GM12878 (cell line): ENCODE results near the gene CATSPERZ. TPM values are rescaled to one million over a fixed set of nuclear protein-coding genes. Genes with fewer than 3 reads are reported as not detected.

Experiments used
- ATAC-seq: fragments of 200-7000 bp; cut with Tn5 transposase; 3 replicates; pipeline ENCODE4 v1.9.1; 2020; ENCODE audit warnings: mild to moderate bottlenecking, moderate library complexity
- BruUV-seq: library from RNA; stranded (reverse); fragments of 400-500 nt; replicated peaks from 2 replicates; lab custom pipeline; 2021; lab: Mats Ljungman, UMichigan
- CTCF ChIA-PET: fragments of 300-600 bp; sonication (Branson Sonifier 250); formaldehyde crosslinking; extraction: SDS; loops from one replicate; lab custom pipeline; 2021; ENCODE audit warnings: inconsistent platforms; lab: Yijun Ruan, JAX
- POLR2A ChIA-PET: fragments of 350-600 bp; formaldehyde crosslinking; extraction: SDS; loops from one replicate; lab custom pipeline; 2021; ENCODE audit warnings: inconsistent platforms; lab: Charles Lee
- RAD21 ChIA-PET: fragments of 300-600 bp; sonication (Branson Sonifier 250); formaldehyde crosslinking; loops from one replicate; lab custom pipeline; 2023; ENCODE audit warnings: antibody characterized with exemption; ENCODE audit not compliant: unreplicated experiment; lab: Charles Lee
- SMC1A ChIA-PET: fragments of 300-600 bp; sonication (Branson Sonifier 250); formaldehyde crosslinking; loops from one replicate; lab custom pipeline; 2023; ENCODE audit not compliant: unreplicated experiment, uncharacterized antibody; lab: Charles Lee
- DNase-seq: peaks from one replicate; pipeline ENCODE4 v3.0.0-alpha.2; 2011; ENCODE audit warnings: low read depth, low spot score
- FAIRE-seq: peaks from 3 replicates; lab custom pipeline; 2011; peaks lifted over from hg19 to GRCh38; lab: Jason Lieb, UNC
- H2AFZ ChIP-seq: 2 replicates; pipeline ENCODE4 v1.6.0; 2011; ENCODE audit warnings: low read depth, low read length, control low read depth; ENCODE audit not compliant: control insufficient read depth
- H3K27ac ChIP-seq: 2 replicates; pipeline ENCODE4 v1.5.1; 2011; ENCODE audit warnings: control low read depth; ENCODE audit not compliant: control insufficient read depth, insufficient read depth
- H3K27me3 ChIP-seq, 2 experiments: replicated peaks in 1 of 2; 2 replicates each; pipeline versions ENCODE4 v1.6.0 to v1.6.1; 2011; ENCODE audit warnings: low read length in 1 of 2; ENCODE audit not compliant: control insufficient read depth in 2 of 2, insufficient read depth in 2 of 2
- H3K36me3 ChIP-seq, 2 experiments: 2 replicates each; pipeline ENCODE4 v1.5.1; 2011; ENCODE audit warnings: low read length in 1 of 2; ENCODE audit not compliant: control insufficient read depth in 2 of 2, insufficient read depth in 2 of 2
- H3K4me1 ChIP-seq: 2 replicates; pipeline ENCODE4 v1.6.1; 2011; ENCODE audit warnings: mild to moderate bottlenecking, low read length, moderate library complexity, mixed read lengths; ENCODE audit not compliant: control insufficient read depth, insufficient read depth
- H3K4me2 ChIP-seq: 2 replicates; pipeline ENCODE4 v1.6.0; 2011; ENCODE audit warnings: control low read depth; ENCODE audit not compliant: control insufficient read depth, insufficient read depth
- H3K4me3 ChIP-seq: fragments of 200-600 bp; sonication (generic); 2 replicates; pipeline ENCODE4 v1.5.1; 2016
- H3K79me2 ChIP-seq: 2 replicates; pipeline ENCODE4 v1.6.0; 2011; ENCODE audit warnings: low read length; ENCODE audit not compliant: control insufficient read depth, insufficient read depth
- H3K9ac ChIP-seq: 2 replicates; pipeline ENCODE4 v1.8.0; 2011; ENCODE audit warnings: low read length, control low read depth, mixed read lengths; ENCODE audit not compliant: control insufficient read depth, insufficient read depth
- H3K9me3 ChIP-seq: replicated peaks from 3 replicates; pipeline ENCODE4 v1.5.1; 2011; ENCODE audit warnings: mild to moderate bottlenecking, low read length; ENCODE audit not compliant: control insufficient read depth, insufficient read depth
- H4K20me1 ChIP-seq: 2 replicates; pipeline ENCODE4 v1.6.0; 2011; ENCODE audit not compliant: control insufficient read depth, insufficient read depth
- BCL3 ChIP-seq: IDR thresholded peaks from 2 replicates; pipeline ENCODE4 v1.6.1; 2011; ENCODE audit warnings: borderline replicate concordance, low read depth, mild to moderate bottlenecking, moderate library complexity, low read length; ENCODE audit not compliant: insufficient read depth, poor library complexity, severe bottlenecking
- CEBPB ChIP-seq, 2 experiments: fragments of 150-350 bp in 1 of 2; IDR thresholded peaks; 2 replicates each; pipeline ENCODE4 v1.6.1; 2012 to 2014; ENCODE audit warnings: low read depth in 2 of 2, low read length in 2 of 2, borderline replicate concordance in 1 of 2, inconsistent platforms in 1 of 2
- ELK1 ChIP-seq: IDR thresholded peaks from 2 replicates; pipeline ENCODE4 v1.6.1; 2012; ENCODE audit warnings: low read depth, low read length, improper control_type of control experiment
- HCFC1 ChIP-seq: fragments of 150-350 bp; IDR thresholded peaks from 2 replicates; pipeline ENCODE4 v1.6.1; 2014; ENCODE audit warnings: low read length
- HDAC6 ChIP-seq: fragments of 200-600 bp; sonication (generic); IDR thresholded peaks from one replicate; pipeline ENCODE4 v1.8.0; 2017; ENCODE audit warnings: antibody characterized with exemption; ENCODE audit not compliant: unreplicated experiment
- IRF4 ChIP-seq: IDR thresholded peaks from 2 replicates; pipeline ENCODE4 v1.6.1; 2011; ENCODE audit warnings: low read depth, low read length
- PBX3 ChIP-seq: IDR thresholded peaks from 2 replicates; pipeline ENCODE4 v1.6.1; 2011; ENCODE audit warnings: mild to moderate bottlenecking, low read depth, low read length, moderate library complexity; ENCODE audit not compliant: insufficient replicate concordance
- ZBTB40 ChIP-seq: fragments of 450-650 bp; IDR thresholded peaks from 2 replicates; pipeline ENCODE4 v1.6.1; 2016; ENCODE audit warnings: mild to moderate bottlenecking, moderate library complexity, borderline replicate concordance
- ZNF207 ChIP-seq: fragments of 450-650 bp; IDR thresholded peaks from 2 replicates; pipeline ENCODE4 v1.6.1; 2014; ENCODE audit warnings: antibody characterized with exemption, mild to moderate bottlenecking, borderline replicate concordance
- WGBS: methylation state at CpG from one replicate; pipeline ENCODE4 v1.1.6; 2016; ENCODE audit warnings: low lambda C conversion rate; ENCODE audit not compliant: insufficient replicate concordance, insufficient coverage; ENCODE audit errors: missing lambda C conversion rate; 5-methylcytosine and 5-hydroxymethylcytosine counted together
- in situ Hi-C: fragments of 300-500 bp; cut with MboI; formaldehyde crosslinking; loops from 9 replicates; pipeline ENCODE4 v1.14.3; 2018; ENCODE audit warnings: mixed read lengths
- intact Hi-C: fragments of 100-400 bp; cut with micrococcal nuclease; formaldehyde crosslinking; loops from one replicate; pipeline ENCODE4 v1.14.2; 2022; ENCODE audit not compliant: unreplicated experiment
- polyA plus RNA-seq, 11 experiments: library from polyadenylated mRNA; depleted of rRNA in 4 of 11; unstranded in 6 of 11; stranded (reverse) in 5 of 11; fragments of >200 nt; fragmentation: Nextera tagmentation in 4 of 11; fragmentation: Illumina TruSeq in 1 of 11; extraction: Ambion mirVana in 4 of 11; extraction: Trizol in 1 of 11; gene quantifications; 1 replicate in 1 of 11; 2 replicates in 10 of 11; pipeline versions ENCODE4 v1.2.1 to v1.2.3, GENCODE V29; 2011 to 2016; ENCODE audit warnings: inconsistent platforms in 2 of 11, missing spikeins in 2 of 11, low read depth in 1 of 11
- total RNA-seq, 4 experiments: library from RNA; depleted of rRNA in 3 of 4; stranded (reverse); fragments of >200 nt in 3 of 4; fragmentation: Illumina TruSeq in 1 of 4; extraction: Trizol in 1 of 4; gene quantifications; 2 replicates each; pipeline versions ENCODE4 v1.2.1 to v1.2.3, GENCODE V29; 2013 to 2021

The CATSPERZ gene
- total and polyA plus RNA-seq, 10 of the 15 experiments (the other 5 are each of a cell fraction or from before 2014, with no cell fraction given) = 0.12 to 0.31 TPM; not detected in 8

- TF ChIP-seq ZNF207 = no peak
- TF ChIP-seq PBX3 = no peak
- TF ChIP-seq ELK1 = no peak
- TF ChIP-seq HCFC1 = no peak
Measured at GRCh38 chr11:64278576-64279190, 21.5 kb upstream of the CATSPERZ start (continued).

GRCh38 chr11:64281957-64282770 lies 18.0 kb upstream of the CATSPERZ start:
- no peaks in the 10 kb centered on the region for H3K36me3 ChIP-seq
- no peak for DNase-seq
- ATAC-seq = no peak
- RAD21 ChIA-PET = interaction anchor here (1.1 kb wide), 1 partner anchor 18 kb away, joined by 3 read pairs; the partner anchor contains the start of gene CATSPERZ
- H3K79me2 ChIP-seq = peaks cover 15% of the 10 kb centered on the region
- CTCF ChIA-PET = interaction anchor here (0.6 to 5.5 kb wide), 4 partner anchors 8 to 49 kb away, joined by 3 to 46 read pairs (median 22); partner anchors contain the start of genes CATSPERZ and ESRRA
- TSS peak; percentile 21 for BruUV-seq
- SMC1A ChIA-PET = interaction anchor here (1.5 kb wide), 1 partner anchor 10 kb away, joined by 6 read pairs; no protein-coding TSS in a partner anchor
- no peaks in the 10 kb centered on the region; the same call in 1 of the 2 replicates for H4K20me1 ChIP-seq
- intact Hi-C loops (no loop called here), in situ Hi-C loops (no loop called here)
- POLR2A ChIA-PET = interaction anchor here (0.6 to 6.2 kb wide), 5 partner anchors 11 to 75 kb away, joined by 3 to 92 read pairs (median 9); partner anchors contain the start of genes FERMT3, PRDX5 and TRMT112
- no peak for FAIRE-seq
- H3K9ac ChIP-seq = no peak overlapping the region
- H3K27ac ChIP-seq = no peak overlapping the region
- H3K4me2 ChIP-seq = no peak overlapping the region
- peaks cover 7% of the 10 kb centered on the region for H3K4me1 ChIP-seq
- no peaks in the 10 kb centered on the region for H3K9me3 ChIP-seq
- no peak overlapping the region for H3K4me3 ChIP-seq
- H2AFZ ChIP-seq = no peak overlapping the region
- WGBS = 99% methylated on average over 22 of the region's 22 CpGs
- H3K27me3 ChIP-seq = no peaks in the 10 kb centered on the region
- TF ChIP-seq CEBPB (IDR thresholded peaks at IDR 0.05; ENCODE audit: borderline replicate concordance in 1 of 2, low read depth in 2 of 2, low read length in 2 of 2) (no peak), ZBTB40 (no peak), HDAC6 (no peak), BCL3 (no peak), IRF4 (no peak)
